ENCODE measurements around the gene TRIM41.

DNA sequence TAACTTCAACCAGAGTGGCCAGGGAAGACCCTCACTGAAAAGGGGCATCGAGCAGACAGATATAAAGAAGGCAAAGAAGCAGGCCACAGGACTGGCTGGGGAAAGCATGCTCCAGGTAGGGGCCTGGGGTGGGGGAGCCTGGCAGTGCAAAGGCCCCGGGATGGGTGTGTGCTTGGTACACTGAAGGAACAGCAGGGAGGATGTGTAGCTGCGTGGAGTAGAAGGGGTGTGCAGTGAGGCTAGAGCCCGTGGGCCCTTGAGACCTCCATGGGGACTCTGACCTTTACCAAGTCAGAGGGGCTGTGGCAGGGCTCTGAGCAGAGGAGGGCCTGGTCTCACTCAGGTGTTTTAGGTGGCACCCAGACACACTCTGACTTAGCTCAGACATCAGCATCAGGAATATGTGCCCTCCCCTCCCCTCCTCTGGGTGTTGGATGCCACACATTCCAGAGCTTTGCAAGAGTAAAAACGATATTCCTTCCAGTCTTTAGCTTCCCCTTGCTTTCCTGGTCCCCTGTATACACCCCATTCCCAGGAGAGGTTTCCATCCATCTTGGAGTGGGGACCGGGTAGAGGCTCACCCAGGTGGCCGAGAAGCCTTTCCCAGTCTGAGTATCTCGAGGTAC lies 25.6 kb upstream of the TRIM41 start:
- no peak for TF ChIP-seq POLR2A (IDR thresholded peaks at IDR 0.05)
- TF ChIP-seq, protein P1, sequence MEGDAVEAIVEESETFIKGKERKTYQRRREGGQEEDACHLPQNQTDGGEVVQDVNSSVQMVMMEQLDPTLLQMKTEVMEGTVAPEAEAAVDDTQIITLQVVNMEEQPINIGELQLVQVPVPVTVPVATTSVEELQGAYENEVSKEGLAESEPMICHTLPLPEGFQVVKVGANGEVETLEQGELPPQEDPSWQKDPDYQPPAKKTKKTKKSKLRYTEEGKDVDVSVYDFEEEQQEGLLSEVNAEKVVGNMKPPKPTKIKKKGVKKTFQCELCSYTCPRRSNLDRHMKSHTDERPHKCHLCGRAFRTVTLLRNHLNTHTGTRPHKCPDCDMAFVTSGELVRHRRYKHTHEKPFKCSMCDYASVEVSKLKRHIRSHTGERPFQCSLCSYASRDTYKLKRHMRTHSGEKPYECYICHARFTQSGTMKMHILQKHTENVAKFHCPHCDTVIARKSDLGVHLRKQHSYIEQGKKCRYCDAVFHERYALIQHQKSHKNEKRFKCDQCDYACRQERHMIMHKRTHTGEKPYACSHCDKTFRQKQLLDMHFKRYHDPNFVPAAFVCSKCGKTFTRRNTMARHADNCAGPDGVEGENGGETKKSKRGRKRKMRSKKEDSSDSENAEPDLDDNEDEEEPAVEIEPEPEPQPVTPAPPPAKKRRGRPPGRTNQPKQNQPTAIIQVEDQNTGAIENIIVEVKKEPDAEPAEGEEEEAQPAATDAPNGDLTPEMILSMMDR (IDR thresholded peaks at IDR 0.05), result no peak
- no peak for TF ChIP-seq POLR2AphosphoS5 (IDR thresholded peaks at IDR 0.05)

All from breast epithelium (tissue), 3 donors.